T-helper 1 cell (primary cell): ENCODE measurements around the gene HRH1.
"Not testable (repeated sequence)": the region's sequence is repeated elsewhere in the genome, so short reads cannot be mapped to it uniquely, and the experiment has no call there.

Source experiments
- DNase-seq, 5 donors: peaks; one replicate each; pipeline ENCODE4 v3.0.0-alpha.2; 2012 to 2020

The HRH1 gene

GRCh38 chr3:11140713-11141104, 13.6 kb upstream of the HRH1 start:
- DNase-seq: no peak

- no peak for DNase-seq
Measured at GRCh38 chr3:11143476-11143875, 10.8 kb upstream of the HRH1 start.

GRCh38 chr3:11144996-11145395, 9.3 kb upstream of the HRH1 start:
- DNase-seq: no peak

GRCh38 chr3:11145888-11146287, 8.4 kb upstream of the HRH1 start:
- no peak for DNase-seq

- DNase-seq: no peak
Measured at GRCh38 chr3:11146773-11147660, 7.3 kb upstream of the HRH1 start.

- no peak for DNase-seq
Measured at GRCh38 chr3:11150256-11150655, 4.0 kb upstream of the HRH1 start.

GRCh38 chr3:11152301-11152700, 2.0 kb upstream of the HRH1 start:
- no peak for DNase-seq

GRCh38 chr3:11154953-11155325, 646 bp downstream of the HRH1 start:
- no peak for DNase-seq

- DNase-seq: peak in 1 of 5 donors; percentile 20
Measured at GRCh38 chr3:11155341-11156025, 1.2 kb downstream of the HRH1 start.

GRCh38 chr3:11156026-11156410, 1.7 kb downstream of the HRH1 start:
- DNase-seq: no peak

GRCh38 chr3:11157421-11157820, 3.1 kb downstream of the HRH1 start:
- DNase-seq: no peak

GRCh38 chr3:11159421-11159904, 5.2 kb downstream of the HRH1 start:
- no peak for DNase-seq

- DNase-seq: no peak
Measured at GRCh38 chr3:11161666-11162065, 7.4 kb downstream of the HRH1 start.

GRCh38 chr3:11162401-11163345, 8.4 kb downstream of the HRH1 start:
- DNase-seq: no peak

- DNase-seq: no peak
Measured at GRCh38 chr3:11164607-11165006, 10.3 kb downstream of the HRH1 start.

- DNase-seq: no peak
Measured at GRCh38 chr3:11165476-11165875, 11.2 kb downstream of the HRH1 start.

GRCh38 chr3:11166807-11167400, 12.6 kb downstream of the HRH1 start:
- not testable (repeated sequence) for DNase-seq

- no peak for DNase-seq
Measured at GRCh38 chr3:11167590-11167989, 13.3 kb downstream of the HRH1 start.

- no peak for DNase-seq
Measured at GRCh38 chr3:11168406-11168805, 14.1 kb downstream of the HRH1 start.

- no peak for DNase-seq
Measured at GRCh38 chr3:11168881-11169805, 14.8 kb downstream of the HRH1 start.

GRCh38 chr3:11170052-11170770, 15.9 kb downstream of the HRH1 start:
- DNase-seq: no peak
